ENCODE data around the gene ATN1.
A peak's percentile ranks its signal among the peaks of the same experiment; 100 is the strongest.

Gene ATN1

GRCh38 chr12:6953442-6954315 lies 25.9 kb downstream of the ATN1 start:
- Mint-ChIP-seq H3K36me3 (ENCODE audit: low read depth) (no peaks in the 10 kb centered on the region), H3K4me3 (peak overlapping the region in 1 of 3 experiments; percentile 30), H3K27ac (peak overlapping the region; percentile 68 to 87 (median 75)), H3K27me3 (ENCODE audit: low read depth) (no peaks in the 10 kb centered on the region), H3K9me3 (no peaks in the 10 kb centered on the region), H3K4me1 (peaks cover 6% of the 10 kb centered on the region)
- TF ChIP-seq CTCF (IDR thresholded peaks at IDR 0.05; ENCODE audit: unreplicated experiment in 3 of 3) = no peak

- Mint-ChIP-seq H3K27me3 (ENCODE audit: low read depth) (no peaks in the 10 kb centered on the region), H3K9me3 (no peaks in the 10 kb centered on the region), H3K27ac (peak overlapping the region; percentile 68 to 87 (median 75)), H3K4me3 (peak overlapping the region in 1 of 3 experiments; percentile 30), H3K36me3 (ENCODE audit: low read depth) (no peaks in the 10 kb centered on the region), H3K4me1 (peaks cover 10% of the 10 kb centered on the region)
- no peak for TF ChIP-seq CTCF (IDR thresholded peaks at IDR 0.05; ENCODE audit: unreplicated experiment in 3 of 3)
Observed at GRCh38 chr12:6954316-6955107, 26.8 kb downstream of the ATN1 start.

- H3K4me1 Mint-ChIP-seq = peaks cover 10% of the 10 kb centered on the region
- H3K36me3 Mint-ChIP-seq (ENCODE audit: low read depth) = no peaks in the 10 kb centered on the region
- no peaks in the 10 kb centered on the region for H3K9me3 Mint-ChIP-seq
- H3K27ac Mint-ChIP-seq = no peak overlapping the region
- H3K4me3 Mint-ChIP-seq = no peak overlapping the region
- TF ChIP-seq CTCF (IDR thresholded peaks at IDR 0.05; ENCODE audit: unreplicated experiment in 3 of 3) = no peak
- H3K27me3 Mint-ChIP-seq (ENCODE audit: low read depth) = no peaks in the 10 kb centered on the region
Observed at GRCh38 chr12:6955108-6956020, 27.6 kb downstream of the ATN1 start.

- Mint-ChIP-seq H3K27ac (no peak overlapping the region), H3K4me3 (no peak overlapping the region), H3K9me3 (no peaks in the 10 kb centered on the region), H3K27me3 (ENCODE audit: low read depth) (no peaks in the 10 kb centered on the region), H3K36me3 (ENCODE audit: low read depth) (no peaks in the 10 kb centered on the region), H3K4me1 (peaks cover 17% of the 10 kb centered on the region)
- no peak for TF ChIP-seq CTCF (IDR thresholded peaks at IDR 0.05; ENCODE audit: unreplicated experiment in 3 of 3)
Observed at GRCh38 chr12:6956021-6956727, 28.4 kb downstream of the ATN1 start.

- TF ChIP-seq CTCF (IDR thresholded peaks at IDR 0.05; ENCODE audit: unreplicated experiment in 3 of 3) = no peak
- Mint-ChIP-seq H3K4me1 (peaks cover 27% of the 10 kb centered on the region), H3K36me3 (ENCODE audit: low read depth) (no peaks in the 10 kb centered on the region), H3K27me3 (ENCODE audit: low read depth) (no peaks in the 10 kb centered on the region), H3K9me3 (no peaks in the 10 kb centered on the region), H3K27ac (no peak overlapping the region), H3K4me3 (no peak overlapping the region)
Observed at GRCh38 chr12:6957151-6957701, 29.5 kb downstream of the ATN1 start.

All from nephron (organoid).